NCI-H2081 (cell line): ENCODE results near the gene DACT2.
A peak's percentile ranks its signal among the peaks of the same experiment; 100 is the strongest.
"Not testable (repeated sequence)": the region's sequence is repeated elsewhere in the genome, so short reads cannot be mapped to it uniquely, and the experiment has no call there.

Experiments
- DNase-seq, 2 experiments: peaks; one replicate each; lab custom pipeline; 2025; lab: John Stamatoyannopoulos, UW

The DACT2 gene, protein sequence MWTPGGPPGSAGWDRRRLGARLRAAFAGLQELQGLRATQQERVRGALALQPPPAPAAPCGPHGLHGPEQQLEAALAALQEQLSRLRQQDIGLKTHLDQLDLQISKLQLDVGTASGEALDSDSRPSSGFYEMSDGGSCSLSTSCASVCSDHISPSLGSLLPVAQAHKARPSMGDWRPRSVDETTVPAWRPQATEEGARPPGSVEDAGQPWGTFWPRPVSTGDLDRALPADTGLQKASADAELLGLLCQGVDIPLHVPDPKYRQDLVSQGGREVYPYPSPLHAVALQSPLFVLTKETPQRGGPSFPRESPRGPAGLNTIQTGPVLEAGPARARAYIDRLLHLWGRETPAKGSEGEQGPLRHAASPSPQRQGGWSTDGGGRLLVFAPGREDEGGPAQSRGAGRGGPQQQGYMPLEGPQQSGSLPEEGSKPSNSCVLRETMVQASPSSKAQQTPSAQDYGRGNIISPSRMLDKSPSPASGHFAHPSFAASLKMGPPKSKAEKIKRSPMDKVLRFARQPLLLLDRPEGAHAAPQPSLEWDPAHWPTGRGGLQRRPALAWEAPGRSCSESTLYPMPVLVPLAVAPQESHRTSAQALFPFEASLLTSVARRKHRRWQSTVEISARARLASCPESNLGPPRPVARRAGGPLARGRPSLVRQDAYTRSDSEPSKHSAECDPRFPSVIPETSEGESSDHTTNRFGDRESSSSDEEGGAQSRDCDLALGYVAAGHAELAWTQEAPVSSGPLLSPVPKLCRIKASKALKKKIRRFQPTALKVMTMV

DNA sequence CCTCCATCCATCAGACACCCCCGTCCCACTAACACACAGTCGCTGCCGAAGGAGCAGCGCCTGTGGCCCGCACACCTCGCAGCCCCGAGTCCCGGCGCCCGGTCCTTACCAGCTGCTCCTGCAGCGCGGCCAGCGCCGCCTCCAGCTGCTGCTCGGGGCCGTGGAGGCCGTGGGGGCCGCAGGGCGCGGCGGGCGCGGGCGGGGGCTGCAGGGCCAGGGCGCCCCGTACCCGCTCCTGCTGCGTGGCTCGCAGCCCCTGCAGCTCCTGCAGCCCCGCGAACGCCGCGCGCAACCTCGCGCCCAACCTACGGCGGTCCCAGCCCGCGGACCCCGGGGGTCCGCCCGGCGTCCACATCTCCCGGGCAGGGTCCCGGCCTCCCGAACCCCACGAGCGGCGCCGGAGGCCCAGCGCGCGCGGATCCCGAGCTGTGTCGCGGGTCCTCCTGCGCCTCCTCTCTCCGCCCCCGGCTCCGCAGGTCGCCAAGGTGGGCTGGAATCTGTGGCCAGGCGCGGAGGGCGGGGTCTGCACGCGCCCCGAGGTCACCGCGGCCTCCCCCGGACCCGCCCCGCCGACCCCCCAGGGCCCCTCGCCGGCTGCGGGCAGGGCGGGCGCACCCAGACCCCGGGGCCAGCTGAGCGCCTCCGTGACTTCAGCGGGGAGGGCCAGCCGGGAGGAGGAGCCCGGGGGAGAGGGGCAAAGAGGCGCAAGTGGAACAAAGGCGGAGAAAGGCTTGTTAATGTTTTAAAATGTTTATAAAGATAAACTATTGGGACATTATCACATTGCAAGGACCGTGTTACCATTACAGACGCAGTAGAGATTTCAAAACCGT, at the start of gene DACT2:
TSS of gene DACT2 (minus strand) at position 499 of the 833 bp plus-strand sequence. CDS start at position 355, 144 bp downstream.
- DNase-seq = no peak

DNA sequence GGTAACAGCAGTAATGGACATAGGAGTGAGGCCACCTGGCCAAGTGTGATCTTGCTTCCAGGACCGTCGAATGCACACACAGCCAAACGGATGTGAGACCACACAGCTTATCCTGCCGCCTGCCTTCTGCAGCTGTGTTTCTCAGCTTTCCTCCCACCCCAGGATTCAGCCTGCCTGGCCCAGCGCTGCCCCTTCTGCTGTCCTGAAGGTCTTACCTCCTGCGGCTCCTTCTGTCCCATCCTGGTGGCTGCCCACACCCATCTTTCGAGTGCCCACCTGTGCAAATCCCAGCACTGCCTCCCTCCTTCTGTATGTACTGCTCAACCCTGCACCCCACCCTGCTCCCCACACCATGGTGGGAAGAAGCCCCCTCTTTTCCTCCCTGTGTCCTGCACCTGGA, 49.4 kb upstream of the DACT2 start:
- DNase-seq = no peak

DNA sequence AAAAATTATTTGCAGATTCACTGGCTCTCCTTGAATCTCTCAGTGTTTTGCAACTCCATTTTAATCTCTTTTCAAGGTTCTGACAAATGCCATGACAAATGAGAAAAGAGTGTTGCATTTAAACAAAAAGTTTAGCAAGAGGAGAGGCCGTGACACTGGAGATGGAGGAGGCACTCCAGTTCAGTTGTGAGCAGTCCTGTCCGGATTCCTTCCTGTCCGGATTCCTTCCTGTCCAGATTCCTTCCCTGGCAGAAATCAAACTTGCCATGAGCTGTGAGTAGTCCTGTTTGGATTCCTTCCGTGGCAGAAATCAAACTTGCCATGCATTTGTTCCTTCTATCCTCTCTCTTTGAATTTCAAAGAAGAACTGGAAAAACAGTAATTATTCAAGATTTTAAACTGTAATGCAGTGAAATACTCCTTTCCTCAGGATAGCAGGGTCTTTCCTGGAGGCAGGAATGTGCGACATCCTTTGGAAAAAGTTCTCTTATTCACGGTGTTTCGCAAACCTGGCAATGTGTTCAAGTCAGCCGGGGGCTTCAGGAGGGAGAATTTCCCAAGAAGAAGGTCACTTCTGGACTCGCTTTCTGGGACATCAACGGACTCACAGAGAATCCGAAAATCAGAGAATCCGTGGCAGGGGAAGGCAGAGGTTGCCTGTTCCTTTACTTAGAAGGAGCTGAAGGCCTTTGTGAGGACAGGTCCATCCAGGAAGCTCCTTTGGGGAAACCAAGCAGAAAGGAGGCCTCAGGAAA, 48.7 kb upstream of the DACT2 start:
- DNase-seq = no peak

DNA sequence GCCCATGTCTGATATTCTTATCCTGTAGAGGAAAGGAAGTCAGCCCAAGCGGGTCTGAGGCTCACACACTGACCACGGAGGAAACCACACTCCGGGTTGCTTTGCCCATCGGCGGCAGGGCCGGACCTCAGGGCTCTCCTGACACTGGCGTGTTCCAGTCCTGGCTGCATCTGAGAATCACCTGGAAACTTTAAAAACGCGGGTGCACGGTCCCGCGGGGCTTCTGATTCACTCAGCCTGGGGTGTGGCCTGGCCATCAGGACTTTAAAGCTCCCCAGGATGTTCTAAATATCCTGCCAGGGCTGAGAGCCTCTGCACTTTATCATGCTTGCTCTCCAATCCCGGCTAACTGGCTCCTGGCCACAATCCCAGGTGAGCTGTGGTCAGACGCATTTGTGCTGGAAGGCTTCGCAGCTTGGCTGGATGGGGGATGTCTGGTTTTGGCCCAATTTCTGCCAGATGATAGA, 47.7 kb upstream of the DACT2 start:
- no peak for DNase-seq

DNA sequence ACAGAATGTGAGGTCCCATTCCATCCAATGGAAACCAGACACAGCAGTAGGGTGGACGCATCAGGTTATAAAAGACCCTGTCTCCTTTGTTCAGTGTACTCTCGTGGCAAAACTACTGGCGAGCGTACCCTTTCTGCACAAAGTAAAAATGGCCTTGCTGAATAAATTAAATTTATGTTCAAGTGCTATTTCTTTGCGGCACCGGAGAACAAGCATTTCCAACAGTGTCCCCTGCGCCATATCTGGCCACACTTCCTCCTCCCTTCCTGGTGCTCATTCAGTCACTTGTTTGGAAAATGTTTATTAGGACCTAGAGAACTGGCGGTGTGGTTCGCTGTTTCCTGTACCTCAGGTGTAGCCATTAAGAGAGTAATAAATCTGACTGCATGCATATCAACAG, 46.9 kb upstream of the DACT2 start:
- no peak for DNase-seq

DNA sequence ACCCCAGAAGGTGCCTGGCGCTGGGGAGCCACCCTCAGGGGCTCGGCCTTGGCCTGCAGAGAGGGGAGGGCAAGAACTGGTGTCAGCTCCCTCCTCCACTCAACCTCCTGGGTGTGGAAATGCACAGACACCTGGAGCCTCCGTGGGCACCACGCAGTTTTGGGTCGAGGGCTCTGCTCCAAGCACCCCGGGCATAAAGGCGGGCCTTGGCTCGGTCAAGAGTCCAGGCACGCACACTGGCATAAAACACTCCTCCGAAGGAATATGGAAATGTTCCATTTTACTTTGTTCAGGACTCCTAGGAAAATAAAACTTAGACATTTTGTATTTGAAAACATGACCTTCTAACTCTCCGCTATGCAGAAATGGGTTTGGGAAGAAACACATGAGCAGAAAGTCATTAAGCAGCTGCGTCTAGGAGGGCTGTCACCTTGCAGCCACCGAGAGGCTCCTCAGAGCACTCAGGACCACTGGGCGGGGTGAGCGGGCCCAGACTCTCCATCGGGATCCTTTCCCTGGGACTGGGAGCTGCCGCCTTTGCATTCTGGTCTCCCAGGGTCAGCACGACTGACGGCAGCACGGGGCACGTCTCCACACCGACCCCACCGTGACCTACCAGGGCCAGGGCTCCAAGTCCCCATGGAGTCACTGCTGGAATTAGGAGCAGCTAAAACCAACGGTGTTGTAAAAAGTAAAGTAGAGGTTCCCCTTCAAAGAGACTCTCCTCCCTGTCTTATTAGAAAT, 46.0 kb upstream of the DACT2 start:
- DNase-seq = no peak

DNA sequence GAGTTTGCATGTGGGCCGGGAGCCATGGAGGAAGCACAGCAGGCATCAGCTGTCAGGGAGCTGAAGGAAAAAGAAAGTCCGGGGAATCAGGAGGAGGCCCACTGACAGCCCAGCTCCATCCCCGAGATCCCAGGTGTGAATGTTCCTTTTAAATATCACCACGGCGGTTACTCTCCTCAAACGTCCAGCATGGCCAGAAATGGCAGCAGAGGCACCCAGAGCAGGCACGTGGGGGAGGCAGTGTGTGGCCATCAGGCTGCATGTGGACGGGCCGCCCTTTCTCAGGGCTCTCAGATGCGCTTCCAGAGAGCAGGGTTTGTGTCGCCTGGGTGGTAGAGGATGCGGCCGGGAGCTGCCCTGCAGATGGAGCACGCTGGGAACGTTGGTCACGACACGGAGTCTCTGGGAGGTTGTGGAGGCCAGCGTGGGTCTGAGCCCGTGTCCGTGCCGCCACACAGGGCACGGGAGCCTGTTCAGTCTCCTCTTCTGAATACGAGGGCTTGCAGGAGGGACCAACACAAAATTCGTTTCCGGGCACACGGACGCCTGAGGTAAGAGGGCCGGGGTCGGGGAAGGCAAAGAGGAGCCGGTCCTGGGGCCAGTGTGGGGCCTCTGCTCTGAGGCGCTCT, 45.3 kb upstream of the DACT2 start:
- no peak for DNase-seq

DNA sequence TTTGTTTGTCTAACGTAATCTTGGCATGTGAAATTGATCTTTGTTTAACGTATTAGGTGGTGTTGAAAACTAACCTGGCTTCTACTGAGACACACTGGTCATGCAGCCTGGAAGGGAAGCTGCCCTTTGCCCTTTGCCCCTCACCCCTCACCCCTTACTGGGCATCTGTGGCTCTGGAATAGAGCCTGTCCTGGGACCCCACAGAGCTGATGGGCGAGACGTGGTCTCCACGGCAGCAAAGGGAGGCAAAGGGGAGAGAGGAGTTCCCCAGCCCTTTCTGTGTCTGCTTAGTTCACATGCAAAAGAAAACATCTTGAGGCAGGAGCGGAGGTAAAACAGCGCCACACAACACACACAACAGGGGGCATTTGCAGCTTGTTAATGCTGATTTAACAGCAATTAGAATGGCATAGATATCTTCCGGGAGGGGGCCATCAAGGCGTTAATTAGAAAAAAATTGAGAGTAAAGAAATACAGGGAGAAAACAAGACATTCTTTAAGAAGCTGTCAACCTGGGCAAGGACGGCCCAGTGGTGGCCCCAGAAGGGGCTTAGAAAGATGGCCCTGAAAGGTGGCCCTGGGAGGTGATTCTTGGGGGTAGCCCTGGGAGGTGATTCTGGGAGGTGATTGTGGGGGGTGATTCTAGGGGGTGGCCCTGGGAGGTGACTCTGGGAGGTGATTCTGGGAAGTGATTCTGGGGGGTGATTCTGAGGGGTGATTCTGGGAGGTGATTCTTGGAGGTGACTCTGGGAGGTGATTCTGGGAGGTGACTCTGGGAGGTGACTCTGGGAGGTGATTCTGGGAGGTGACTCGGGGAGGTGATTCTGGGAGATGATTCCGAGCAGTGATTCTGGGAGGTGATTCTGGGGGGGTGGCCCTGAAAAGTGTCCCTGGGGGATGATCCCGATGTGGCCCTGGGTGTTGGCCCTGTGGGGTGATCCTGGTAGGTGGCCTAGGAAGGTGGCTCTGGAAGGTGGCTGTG, 44.5 kb upstream of the DACT2 start:
- DNase-seq = no peak

DNA sequence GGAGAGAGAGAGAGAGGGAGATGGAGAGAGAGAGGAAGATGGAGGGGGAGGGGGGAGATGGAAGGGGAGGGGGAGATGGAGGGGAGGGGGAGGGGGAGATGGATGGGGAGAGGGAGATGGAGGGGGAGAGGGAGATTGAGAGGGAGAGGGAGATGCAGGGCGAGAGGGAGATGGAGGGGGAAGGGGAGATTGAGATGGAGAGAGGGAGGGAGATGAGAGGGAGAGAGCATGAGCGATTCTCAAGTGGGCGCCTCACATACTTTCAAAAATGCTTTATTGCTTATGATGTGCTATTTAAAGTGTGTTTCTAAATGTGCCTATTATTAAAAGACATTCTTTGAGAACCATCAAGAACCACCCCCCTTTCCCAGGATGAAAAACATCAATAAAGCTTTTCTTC, 43.7 kb upstream of the DACT2 start:
- DNase-seq = no peak

DNA sequence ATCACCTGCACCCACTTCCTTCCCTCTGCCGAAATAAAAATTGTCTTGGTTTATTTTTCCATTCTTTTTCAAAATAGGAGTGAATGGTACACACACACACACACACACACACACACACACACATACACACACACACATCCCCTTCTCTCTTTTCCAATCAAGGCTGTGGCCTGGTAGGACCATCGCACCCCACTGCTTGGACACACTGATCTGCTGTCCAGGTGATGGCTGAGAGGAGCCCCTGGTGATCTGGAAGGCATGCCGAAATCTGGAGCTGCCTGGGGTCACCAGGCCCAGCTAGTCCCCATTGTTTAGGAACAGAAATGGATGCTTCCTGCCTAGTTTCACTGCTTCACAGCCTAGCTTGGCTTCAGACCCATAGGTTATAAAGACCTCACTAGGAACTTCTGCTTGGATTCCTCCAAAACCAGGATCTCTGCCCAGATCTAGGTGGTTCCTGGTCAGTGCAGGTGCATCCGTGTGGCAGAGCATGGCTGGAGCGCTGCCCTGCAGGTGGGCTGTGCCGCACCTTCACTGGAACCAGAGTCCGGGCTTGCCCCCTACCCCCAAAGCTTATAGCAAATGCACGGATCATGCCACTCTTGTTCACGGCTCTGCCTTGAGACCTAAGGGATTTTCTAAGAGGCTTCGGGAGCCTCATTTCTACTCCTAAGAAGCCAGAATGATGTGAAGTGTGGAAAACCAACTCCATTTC, 42.9 kb upstream of the DACT2 start:
- no peak for DNase-seq

DNA sequence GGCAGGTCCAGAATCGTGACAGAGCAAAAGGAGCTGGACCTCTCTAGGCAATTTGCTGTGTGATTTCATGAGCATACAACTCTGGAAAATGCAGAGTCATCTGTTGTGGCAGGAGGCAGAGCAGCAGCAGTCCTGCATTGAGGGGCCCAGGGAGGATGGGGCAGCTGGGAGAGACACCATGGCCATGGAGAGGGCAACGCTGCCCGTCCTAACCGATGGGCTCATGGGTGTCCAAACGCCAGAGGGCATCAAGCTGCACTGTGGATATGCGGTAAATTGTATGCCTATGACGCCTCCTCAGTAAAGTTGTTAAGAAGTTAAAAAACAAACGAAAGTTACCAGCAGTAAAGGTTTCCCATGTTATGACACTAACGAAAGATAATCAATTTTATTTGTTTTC, 42.2 kb upstream of the DACT2 start:
- DNase-seq = no peak

DNA sequence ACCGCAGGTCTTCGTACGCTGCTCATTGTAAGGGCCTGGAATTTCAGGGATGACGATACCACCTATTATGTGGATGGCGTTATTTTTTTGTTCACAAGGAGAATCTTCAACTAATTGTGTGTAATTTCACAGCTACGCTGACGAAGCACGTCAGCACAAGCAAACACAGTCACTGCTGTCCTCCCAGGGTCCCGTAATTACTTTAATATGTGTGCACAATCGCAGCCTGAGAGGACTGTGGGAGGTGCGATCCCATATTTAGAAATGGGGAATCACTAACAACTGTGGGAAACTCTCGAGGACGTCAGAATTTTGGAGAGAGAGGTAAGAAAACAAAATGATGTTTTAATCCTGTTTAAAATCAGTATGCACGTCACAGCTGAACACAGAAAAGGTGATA, 40.2 kb upstream of the DACT2 start:
- DNase-seq = no peak

DNA sequence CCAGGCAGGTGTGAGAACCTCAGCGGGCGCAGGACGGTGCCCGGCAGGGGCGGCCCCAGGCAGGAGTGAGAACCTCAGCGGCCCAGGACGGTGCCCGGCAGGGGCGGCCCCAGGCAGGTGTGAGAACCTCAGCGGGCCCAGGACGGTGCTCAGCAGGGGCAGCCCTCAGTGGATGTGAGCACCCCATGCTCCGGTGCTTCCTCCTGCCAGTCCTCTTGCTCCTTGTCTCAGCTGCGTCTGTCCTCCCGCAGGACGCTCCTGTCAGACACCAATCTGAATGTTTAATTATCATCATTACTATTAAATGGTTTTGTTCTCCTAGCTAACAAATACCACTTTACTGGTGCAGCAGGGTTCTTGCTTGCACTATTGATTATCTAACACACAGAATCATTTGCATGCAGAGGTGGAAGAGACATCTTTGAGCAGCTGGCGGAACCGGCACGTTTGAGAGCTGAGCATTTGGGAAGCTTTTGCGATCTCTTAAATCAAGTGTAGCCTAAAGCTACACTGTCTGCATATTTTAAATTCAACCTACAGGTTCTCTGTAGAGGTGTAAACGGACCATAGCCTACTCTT, 39.4 kb upstream of the DACT2 start:
- DNase-seq = no peak

DNA sequence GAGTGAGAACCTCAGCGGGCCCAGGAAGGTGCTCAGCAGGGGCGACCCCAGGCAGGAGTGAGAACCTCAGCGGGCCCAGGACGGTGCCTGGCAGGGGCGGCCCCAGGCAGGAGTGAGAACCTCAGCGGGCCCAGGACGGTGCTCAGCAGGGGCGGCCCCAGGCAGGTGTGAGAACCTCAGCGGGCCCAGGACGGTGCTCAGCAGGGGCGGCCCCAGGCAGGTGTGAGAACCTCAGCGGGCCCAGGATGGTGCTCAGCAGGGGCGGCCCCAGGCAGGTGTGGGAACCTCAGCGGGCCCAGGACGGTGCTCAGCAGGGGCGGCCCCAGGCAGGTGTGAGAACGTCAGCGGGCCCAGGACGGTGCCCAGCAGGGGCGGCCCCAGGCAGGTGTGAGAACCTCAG, 37.3 kb upstream of the DACT2 start:
- DNase-seq = not testable (repeated sequence)

DNA sequence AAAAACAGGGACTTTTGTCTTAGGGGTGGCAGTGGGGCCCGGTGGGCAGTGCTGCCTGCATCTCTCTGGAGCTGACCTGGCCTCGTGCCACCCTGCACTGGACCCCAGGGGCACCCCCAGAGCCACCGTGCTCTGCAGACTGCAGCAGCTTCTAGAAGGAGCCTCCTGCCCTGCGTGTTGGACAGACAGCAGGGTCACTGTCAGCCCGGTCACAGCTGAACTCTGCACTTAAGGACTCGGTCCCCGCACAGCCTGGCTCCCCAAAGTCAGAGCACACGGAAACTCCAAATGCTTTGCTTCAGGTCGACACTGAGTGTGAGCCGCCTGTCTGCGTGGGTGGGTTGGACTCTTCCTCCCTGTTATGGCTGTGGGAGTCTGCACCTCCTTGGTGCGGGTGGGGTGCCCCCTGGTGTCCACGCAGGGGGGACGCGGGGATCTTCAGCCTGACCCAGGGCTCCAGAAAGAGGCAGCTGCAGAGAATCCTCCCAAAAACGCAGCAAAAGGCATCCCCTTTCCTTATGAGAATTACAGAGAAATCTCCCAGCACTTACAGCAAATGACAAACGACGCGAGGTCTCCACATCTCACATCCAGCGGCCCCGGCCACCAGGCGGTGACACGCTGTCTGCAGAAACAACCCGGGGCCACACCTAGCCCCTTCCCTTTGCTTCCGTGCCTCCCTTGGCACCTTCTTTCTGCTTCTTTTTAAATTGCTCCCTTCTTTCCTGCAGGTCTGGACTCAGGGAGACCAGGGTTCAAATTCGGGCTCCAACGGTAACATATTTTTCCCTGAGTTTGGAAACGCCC, 36.3 kb upstream of the DACT2 start:
- peak in 1 of 2 experiments; percentile 27 for DNase-seq

DNA sequence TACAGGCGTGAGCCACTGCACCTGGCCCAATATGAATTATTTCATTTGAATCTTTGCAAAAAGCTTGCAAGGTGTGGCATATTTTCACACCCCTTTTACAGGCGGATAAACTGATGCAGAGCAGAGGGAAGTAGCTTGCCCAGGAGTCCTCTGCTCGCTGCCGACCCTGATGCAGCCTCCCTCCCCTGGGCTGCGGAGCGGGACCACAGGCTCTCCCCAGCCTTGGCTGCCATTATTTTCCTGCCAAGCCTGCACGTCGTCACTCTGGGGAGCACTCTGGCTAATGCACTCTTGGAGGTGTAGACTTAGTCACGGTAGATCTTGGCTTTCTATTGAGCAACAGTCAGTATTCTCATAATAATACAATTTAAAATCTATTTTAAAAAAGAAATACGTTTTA, 34.8 kb upstream of the DACT2 start:
- DNase-seq = no peak

DNA sequence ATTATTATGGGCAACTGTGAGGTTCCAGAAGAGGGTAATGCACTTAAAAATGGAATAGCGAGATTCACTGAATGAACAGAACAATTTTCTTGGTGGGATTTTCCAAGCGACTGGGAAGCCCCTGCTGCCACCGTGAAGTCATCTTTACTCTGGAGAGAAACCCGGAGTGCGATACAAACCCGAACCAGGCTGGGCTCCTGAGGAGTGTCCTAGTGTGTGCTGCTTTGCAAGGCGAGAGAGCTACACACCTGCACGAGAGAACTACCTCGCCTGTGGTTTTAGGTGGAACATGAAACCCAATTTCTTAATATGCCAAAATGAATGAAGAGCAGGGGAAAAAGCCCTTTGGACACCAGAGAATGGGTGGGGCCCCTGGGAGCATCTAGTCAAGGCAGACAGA, 33.5 kb upstream of the DACT2 start:
- DNase-seq = no peak
